ENCODE measurements around the gene TRIM40.

DNA sequence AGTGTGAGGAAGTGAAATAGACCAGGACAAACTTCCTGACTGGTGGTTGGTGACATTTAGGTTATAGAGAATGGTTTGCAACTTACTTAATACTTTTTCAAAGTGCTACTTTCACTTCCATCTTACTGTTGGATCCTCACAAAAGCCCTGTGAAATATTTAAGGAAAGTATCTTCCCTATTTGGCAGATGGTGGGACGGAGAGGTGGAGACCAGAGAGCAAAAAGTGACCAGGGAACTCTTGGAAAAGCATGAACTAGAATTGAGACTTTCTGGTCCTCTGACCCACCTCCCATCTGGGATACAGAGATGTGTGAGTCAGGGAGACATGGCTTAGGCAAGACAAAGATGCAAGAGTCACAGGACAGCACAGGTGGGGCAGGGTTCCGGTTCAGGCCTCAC is 22.1 kb downstream of the TRIM40 start:
- no peak for TF ChIP-seq POLR2A (IDR thresholded peaks at IDR 0.05)
- TF ChIP-seq, protein P1, sequence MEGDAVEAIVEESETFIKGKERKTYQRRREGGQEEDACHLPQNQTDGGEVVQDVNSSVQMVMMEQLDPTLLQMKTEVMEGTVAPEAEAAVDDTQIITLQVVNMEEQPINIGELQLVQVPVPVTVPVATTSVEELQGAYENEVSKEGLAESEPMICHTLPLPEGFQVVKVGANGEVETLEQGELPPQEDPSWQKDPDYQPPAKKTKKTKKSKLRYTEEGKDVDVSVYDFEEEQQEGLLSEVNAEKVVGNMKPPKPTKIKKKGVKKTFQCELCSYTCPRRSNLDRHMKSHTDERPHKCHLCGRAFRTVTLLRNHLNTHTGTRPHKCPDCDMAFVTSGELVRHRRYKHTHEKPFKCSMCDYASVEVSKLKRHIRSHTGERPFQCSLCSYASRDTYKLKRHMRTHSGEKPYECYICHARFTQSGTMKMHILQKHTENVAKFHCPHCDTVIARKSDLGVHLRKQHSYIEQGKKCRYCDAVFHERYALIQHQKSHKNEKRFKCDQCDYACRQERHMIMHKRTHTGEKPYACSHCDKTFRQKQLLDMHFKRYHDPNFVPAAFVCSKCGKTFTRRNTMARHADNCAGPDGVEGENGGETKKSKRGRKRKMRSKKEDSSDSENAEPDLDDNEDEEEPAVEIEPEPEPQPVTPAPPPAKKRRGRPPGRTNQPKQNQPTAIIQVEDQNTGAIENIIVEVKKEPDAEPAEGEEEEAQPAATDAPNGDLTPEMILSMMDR (IDR thresholded peaks at IDR 0.05), result no peak

Measured in vagina (tissue), 2 donors.